Mesenchymal stem cell (in vitro differentiated cells and primary cell): Measurements from ENCODE around the gene PDZRN4.

Experiments
- DNase-seq: peaks from one replicate; pipeline ENCODE4 v3.0.0-alpha.2; 2013
- H2AFZ ChIP-seq: one replicate; pipeline ENCODE4 v1.6.1; 2013; ENCODE audit warnings: low read depth, mild to moderate bottlenecking, control low read depth, inconsistent platforms, low read length, moderate library complexity
- H2AK5ac ChIP-seq: 2 replicates; pipeline ENCODE4 v1.6.1; 2013; ENCODE audit warnings: low read length, moderate library complexity, mild to moderate bottlenecking, inconsistent platforms; ENCODE audit not compliant: severe bottlenecking
- H2BK120ac ChIP-seq: one replicate; pipeline ENCODE4 v1.6.1; 2013; ENCODE audit warnings: low read depth, mild to moderate bottlenecking, inconsistent platforms, low read length, moderate library complexity
- H2BK12ac ChIP-seq, 2 experiments: one replicate each; pipeline ENCODE4 v1.6.1; 2013; ENCODE audit warnings: inconsistent platforms in 2 of 2, low read length in 2 of 2, mild to moderate bottlenecking in 2 of 2, moderate library complexity in 2 of 2, control low read depth in 1 of 2
- H2BK15ac ChIP-seq: one replicate; pipeline ENCODE4 v1.6.1; 2013; ENCODE audit warnings: mild to moderate bottlenecking, low read depth, inconsistent platforms; ENCODE audit not compliant: poor library complexity, severe bottlenecking
- H2BK5ac ChIP-seq: 2 replicates; pipeline ENCODE4 v1.6.1; 2013; ENCODE audit warnings: low read depth, mild to moderate bottlenecking, low read length, control low read depth, inconsistent platforms; ENCODE audit not compliant: poor library complexity, severe bottlenecking
- H3K14ac ChIP-seq, 2 experiments: one replicate each; pipeline ENCODE4 v1.6.1; 2013; ENCODE audit warnings: inconsistent platforms in 2 of 2, low read length in 2 of 2, control low read depth in 1 of 2, mild to moderate bottlenecking in 1 of 2, moderate library complexity in 1 of 2
- H3K18ac ChIP-seq, 2 experiments: one replicate each; pipeline ENCODE4 v1.6.1; 2013; ENCODE audit warnings: inconsistent platforms in 2 of 2, low read length in 2 of 2, control low read depth in 1 of 2, low read depth in 1 of 2, mild to moderate bottlenecking in 1 of 2
- H3K23ac ChIP-seq, 2 experiments: one replicate each; pipeline ENCODE4 v1.6.1; 2013; ENCODE audit warnings: inconsistent platforms in 2 of 2, low read length in 2 of 2, mild to moderate bottlenecking in 2 of 2, moderate library complexity in 2 of 2, control low read depth in 1 of 2
- H3K27ac ChIP-seq: 2 replicates; pipeline ENCODE4 v1.5.1; 2013; ENCODE audit warnings: mild to moderate bottlenecking, moderate library complexity, low read length, control low read depth, inconsistent platforms; ENCODE audit not compliant: poor library complexity, severe bottlenecking
- H3K27me3 ChIP-seq, 2 experiments: 2 replicates each; pipeline versions ENCODE4 v1.6.1 to v1.7.0; 2013; ENCODE audit warnings: low read length in 2 of 2, mild to moderate bottlenecking in 2 of 2, moderate library complexity in 2 of 2, control low read depth in 1 of 2, inconsistent platforms in 1 of 2; ENCODE audit not compliant: control insufficient read depth in 1 of 2, insufficient read depth in 1 of 2
- H3K36me3 ChIP-seq, 2 experiments: 2 replicates each; pipeline versions ENCODE4 v1.6.1 to v1.7.0; 2013; ENCODE audit warnings: low read length in 2 of 2, control low read depth in 1 of 2, inconsistent platforms in 1 of 2, low read depth in 1 of 2, mild to moderate bottlenecking in 1 of 2; ENCODE audit not compliant: insufficient read depth in 2 of 2, control insufficient read depth in 1 of 2
- H3K4ac ChIP-seq, 2 experiments: one replicate each; pipeline ENCODE4 v1.6.1; 2013; ENCODE audit warnings: inconsistent platforms in 2 of 2, low read length in 2 of 2, mild to moderate bottlenecking in 2 of 2, moderate library complexity in 2 of 2, control low read depth in 1 of 2, low read depth in 1 of 2
- H3K4me1 ChIP-seq: 2 replicates; pipeline ENCODE4 v1.6.1; 2013; ENCODE audit warnings: low read depth, low read length, control low read depth; ENCODE audit not compliant: control insufficient read depth, insufficient read depth
- H3K4me2 ChIP-seq: 2 replicates; pipeline ENCODE4 v1.6.1; 2013; ENCODE audit warnings: low read length, mild to moderate bottlenecking, inconsistent platforms; ENCODE audit not compliant: poor library complexity, severe bottlenecking
- H3K4me3 ChIP-seq, 2 experiments: 2 replicates each; pipeline versions ENCODE4 v1.5.1 to v1.7.0; 2013; ENCODE audit warnings: low read length in 2 of 2, mild to moderate bottlenecking in 2 of 2, control low read depth in 1 of 2, low read depth in 1 of 2; ENCODE audit not compliant: insufficient read depth in 1 of 2
- H3K79me1 ChIP-seq: replicated peaks from 2 replicates; pipeline ENCODE4 v1.6.1; 2013; ENCODE audit warnings: mild to moderate bottlenecking, control low read depth, low read length, inconsistent platforms; ENCODE audit not compliant: poor library complexity, severe bottlenecking
- H3K9ac ChIP-seq: 2 replicates; pipeline ENCODE4 v1.7.0; 2013; ENCODE audit warnings: mild to moderate bottlenecking, low read length, moderate library complexity
- H3K9me3 ChIP-seq: 2 replicates; pipeline ENCODE4 v1.7.0; 2013; ENCODE audit warnings: mild to moderate bottlenecking, low read length; ENCODE audit not compliant: control insufficient read depth
- H4K8ac ChIP-seq: one replicate; pipeline ENCODE4 v1.6.1; 2013; ENCODE audit warnings: inconsistent platforms, mild to moderate bottlenecking, low read length, moderate library complexity
- H4K91ac ChIP-seq: one replicate; pipeline ENCODE4 v1.6.1; 2013; ENCODE audit warnings: mild to moderate bottlenecking, low read length, inconsistent platforms
- WGBS: methylation state at CpG from one replicate; pipeline ENCODE4 v1.1.7; 2013; ENCODE audit warnings: mixed read lengths; 5-methylcytosine and 5-hydroxymethylcytosine counted together

The PDZRN4 gene

DNA sequence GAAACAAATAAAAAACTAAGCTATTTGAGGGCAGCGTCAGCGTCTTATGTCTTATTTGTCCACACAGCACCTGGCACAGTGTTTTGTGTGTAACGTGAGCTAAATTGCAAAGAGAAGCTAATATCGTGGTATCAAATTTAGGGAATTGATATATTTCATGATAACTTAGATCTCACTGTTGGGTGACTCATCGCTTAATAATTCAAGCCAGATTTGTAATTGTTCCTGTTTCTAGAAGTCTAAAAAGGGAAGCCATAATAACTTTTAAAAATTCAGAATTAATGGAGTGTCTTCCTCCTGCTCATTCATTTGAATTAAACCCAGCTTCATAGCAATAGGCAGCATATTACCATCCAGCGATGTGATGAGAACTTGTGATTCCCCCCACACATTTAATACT, 214.7 kb downstream of the PDZRN4 start:
- Histone ChIP-seq H2BK5ac (no peak overlapping the region), H3K23ac (no peak overlapping the region), H3K4ac (no peak overlapping the region), H3K18ac (no peak overlapping the region), H3K4me3 (no peak overlapping the region), H3K27me3 (no peaks in the 10 kb centered on the region), H3K9ac (no peak overlapping the region), H2BK15ac (no peak overlapping the region), H3K4me1 (no peaks in the 10 kb centered on the region), H2BK120ac (no peak overlapping the region), H3K14ac (no peak overlapping the region), H3K27ac (no peak overlapping the region), H3K9me3 (no peaks in the 10 kb centered on the region), H2AK5ac (no peak overlapping the region), H2BK12ac (no peak overlapping the region), H4K8ac (no peak overlapping the region), H3K4me2 (no peak overlapping the region), H4K91ac (no peak overlapping the region), H3K79me1 (no peaks in the 10 kb centered on the region), H2AFZ (no peak overlapping the region), H3K36me3 (no peaks in the 10 kb centered on the region)
- WGBS, result 96% methylated on average over 6 of the region's 6 CpGs
- DNase-seq, result no peak

DNA sequence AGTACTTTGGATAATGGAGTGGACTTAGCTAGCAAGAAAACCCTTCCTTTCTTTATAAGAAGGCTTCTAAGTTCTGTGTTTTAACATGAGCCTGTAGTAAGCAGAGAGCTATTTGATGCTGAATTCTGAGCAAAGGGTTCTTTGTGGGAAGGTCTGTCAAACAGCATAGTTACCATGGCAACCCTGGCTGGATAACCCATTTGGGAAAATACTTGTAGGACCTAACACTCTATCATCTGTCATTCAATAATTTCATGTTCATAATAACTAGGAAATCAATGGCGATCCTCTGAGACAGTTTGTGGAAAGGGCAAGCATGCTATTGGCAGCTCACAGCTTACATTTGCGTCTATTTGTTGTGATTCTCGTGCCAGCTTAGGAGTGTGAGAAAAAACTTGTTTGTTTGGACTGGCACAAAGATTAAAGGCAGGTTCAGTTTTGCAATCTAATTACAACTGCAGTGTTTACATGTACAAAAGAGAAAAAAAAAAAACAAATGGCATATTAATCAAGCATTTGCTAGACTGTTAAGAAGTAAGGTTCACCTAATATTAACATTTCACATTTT, 219.2 kb downstream of the PDZRN4 start:
- Histone ChIP-seq H3K4me1 (no peaks in the 10 kb centered on the region), H3K36me3 (no peaks in the 10 kb centered on the region), H3K18ac (no peak overlapping the region), H3K23ac (no peak overlapping the region), H3K27ac (no peak overlapping the region), H2BK12ac (no peak overlapping the region), H2BK15ac (no peak overlapping the region), H3K79me1 (no peaks in the 10 kb centered on the region), H3K9me3 (no peaks in the 10 kb centered on the region), H2BK5ac (no peak overlapping the region), H3K9ac (no peak overlapping the region), H4K91ac (no peak overlapping the region), H3K4me2 (no peak overlapping the region), H4K8ac (no peak overlapping the region), H3K4me3 (no peak overlapping the region), H2BK120ac (no peak overlapping the region), H3K27me3 (no peaks in the 10 kb centered on the region), H3K4ac (no peak overlapping the region), H2AK5ac (no peak overlapping the region), H2AFZ (no peak overlapping the region), H3K14ac (no peak overlapping the region)
- 90% methylated on average over 3 of the region's 3 CpGs for WGBS
- no peak for DNase-seq

DNA sequence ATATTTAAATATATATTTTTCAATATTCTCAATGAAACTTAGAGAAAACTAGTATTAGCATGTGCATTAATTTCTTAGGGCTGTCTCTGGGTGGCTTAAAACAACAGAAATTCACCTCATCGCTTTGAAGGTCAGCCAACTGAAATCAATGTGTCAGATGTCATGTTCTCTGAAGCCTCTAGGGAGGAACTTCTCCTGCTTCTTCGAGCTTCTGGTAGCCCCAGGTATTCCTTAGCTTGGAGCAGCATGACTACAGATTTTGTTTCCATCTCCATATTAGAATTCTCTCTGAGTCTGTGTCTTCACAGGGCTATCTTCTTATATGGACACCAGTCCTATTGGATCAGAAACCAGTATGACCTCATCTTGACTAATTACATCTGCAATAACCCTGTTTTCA, 221.5 kb downstream of the PDZRN4 start:
- Histone ChIP-seq H3K23ac (no peak overlapping the region), H3K36me3 (no peaks in the 10 kb centered on the region), H3K14ac (no peak overlapping the region), H2AFZ (no peak overlapping the region), H2BK5ac (no peak overlapping the region), H4K8ac (no peak overlapping the region), H3K27ac (no peak overlapping the region), H2BK12ac (no peak overlapping the region), H3K79me1 (no peaks in the 10 kb centered on the region), H3K9ac (no peak overlapping the region), H4K91ac (no peak overlapping the region), H3K18ac (no peak overlapping the region), H2AK5ac (no peak overlapping the region), H3K4me3 (no peak overlapping the region), H3K4me2 (no peak overlapping the region), H3K4ac (no peak overlapping the region), H2BK15ac (no peak overlapping the region), H3K27me3 (no peaks in the 10 kb centered on the region), H3K4me1 (no peaks in the 10 kb centered on the region), H2BK120ac (no peak overlapping the region), H3K9me3 (no peaks in the 10 kb centered on the region)
- DNase-seq, result no peak
- 72% methylated on average over 2 of the region's 2 CpGs for WGBS

DNA sequence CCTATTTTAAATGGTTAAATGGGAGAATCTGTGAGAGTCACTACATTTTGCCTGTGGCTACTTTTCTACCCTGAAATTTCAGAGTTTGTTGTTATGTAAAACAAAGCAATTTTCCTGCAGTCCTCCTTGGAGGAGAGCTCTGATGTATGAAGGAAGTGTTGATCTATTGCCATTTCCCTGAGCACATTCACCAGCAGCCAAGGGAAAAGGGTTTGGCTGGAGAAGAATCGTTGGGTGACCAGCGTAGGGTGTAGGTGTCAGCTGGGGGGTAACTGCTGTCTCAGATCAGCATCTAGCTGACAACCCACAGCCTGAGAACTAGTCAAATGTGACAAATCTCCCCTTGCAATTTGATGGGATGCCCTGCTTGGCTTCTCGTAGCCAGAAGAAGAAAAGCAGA, 230.5 kb downstream of the PDZRN4 start:
- WGBS, result 88% methylated on average over 3 of the region's 3 CpGs
- H3K9ac ChIP-seq, result no peak overlapping the region

More for the DNA sequence above, 230.5 kb downstream of the PDZRN4 start:
- Histone ChIP-seq H4K91ac (no peak overlapping the region), H2BK120ac (no peak overlapping the region), H3K36me3 (no peaks in the 10 kb centered on the region), H3K14ac (no peak overlapping the region), H2BK12ac (no peak overlapping the region), H3K27ac (no peak overlapping the region), H3K4me3 (no peak overlapping the region), H3K9me3 (no peaks in the 10 kb centered on the region), H4K8ac (no peak overlapping the region), H3K79me1 (no peaks in the 10 kb centered on the region), H3K4me2 (no peak overlapping the region), H2BK15ac (no peak overlapping the region), H3K18ac (no peak overlapping the region), H2AK5ac (no peak overlapping the region), H3K23ac (no peak overlapping the region), H3K27me3 (peaks cover 0 to 3% of the 10 kb centered on the region in 2 experiments), H3K4ac (no peak overlapping the region), H2AFZ (no peak overlapping the region), H2BK5ac (no peak overlapping the region), H3K4me1 (no peaks in the 10 kb centered on the region)
- DNase-seq, result no peak
